ENCODE results near the gene WDR13. TPM values are rescaled to one million over a fixed set of nuclear protein-coding genes. Genes with fewer than 3 reads are reported as not detected.

Gene WDR13
- total RNA-seq, 1 experiment from 2014 or later = 91.3 TPM

- intact Hi-C loops (cut with micrococcal nuclease; ENCODE audit: unreplicated experiment) (no loop called here), in situ Hi-C loops (cut with HindIII; ENCODE audit: low pct_unique_long_range_greater_than_20kb, low sequenced_read_pairs) (no loop called here)
- POLR2A ChIA-PET = interaction anchor here (0.5 kb wide), 1 partner anchor 21 kb away, joined by 4 read pairs; no protein-coding TSS in a partner anchor
- H3K36me3 ChIP-seq (ENCODE audit: control insufficient read depth, insufficient read depth, low read length) = peaks cover 2% of the 10 kb centered on the region; the same call in 1 of the 2 replicates
- CTCF ChIA-PET = no interaction called here
- no peaks in the 10 kb centered on the region for H3K27me3 ChIP-seq (ENCODE audit: control insufficient read depth, insufficient read depth, low read length)
- TF ChIP-seq CTCF (IDR thresholded peaks at IDR 0.05) (no peak), TCF7L2 (IDR thresholded peaks at IDR 0.05; ENCODE audit: low read depth, low read length) (no peak), REST (IDR thresholded peaks at IDR 0.05; ENCODE audit: insufficient read depth in 1 of 2, low read depth in 2 of 2, low read length in 1 of 2) (no peak), POLR2AphosphoS5 (IDR thresholded peaks at IDR 0.05; ENCODE audit: low read depth, low read length) (no peak), SIN3A (IDR thresholded peaks at IDR 0.05; ENCODE audit: borderline replicate concordance, insufficient read depth, low read depth, low read length) (no peak)
- no peaks in the 10 kb centered on the region for H3K9me3 ChIP-seq (ENCODE audit: control insufficient read depth, insufficient read depth, low read depth, low read length)
- no peak overlapping the region for H3K27ac ChIP-seq (ENCODE audit: low read length)
- BruUV-seq (replicated peaks) = no TSS peak
- no peaks in the 10 kb centered on the region; the same call in 1 of the 2 replicates for H3K4me1 ChIP-seq (ENCODE audit: control insufficient read depth, insufficient read depth, low read length)
- ATAC-seq (no peak), DNase-seq (ENCODE audit: low read depth, low spot score) (no peak)
- H3K4me3 ChIP-seq (ENCODE audit: low read depth in 2 of 2, low read length in 2 of 2) = no peak overlapping the region
Observed at GRCh38 chrX:48599341-48599740, 2.0 kb downstream of the WDR13 start.

GRCh38 chrX:48600226-48600625 lies 2.9 kb downstream of the WDR13 start:
- Histone ChIP-seq H3K27me3 (ENCODE audit: control insufficient read depth, insufficient read depth, low read length) (no peaks in the 10 kb centered on the region), H3K27ac (ENCODE audit: low read length) (no peak overlapping the region), H3K36me3 (ENCODE audit: control insufficient read depth, insufficient read depth, low read length) (peaks cover 2% of the 10 kb centered on the region; the same call in 1 of the 2 replicates), H3K4me3 (ENCODE audit: low read depth in 2 of 2, low read length in 2 of 2) (no peak overlapping the region), H3K9me3 (ENCODE audit: control insufficient read depth, insufficient read depth, low read depth, low read length) (no peaks in the 10 kb centered on the region), H3K4me1 (ENCODE audit: control insufficient read depth, insufficient read depth, low read length) (no peaks in the 10 kb centered on the region; the same call in 1 of the 2 replicates)
- in situ Hi-C loops (cut with HindIII; ENCODE audit: low pct_unique_long_range_greater_than_20kb, low sequenced_read_pairs) = no loop called here
- intact Hi-C loops (cut with micrococcal nuclease; ENCODE audit: unreplicated experiment) = no loop called here
- no TSS peak for BruUV-seq (replicated peaks)
- POLR2A ChIA-PET = interaction anchor here (0.6 kb wide), 1 partner anchor 18 kb away, joined by 10 read pairs; no protein-coding TSS in a partner anchor
- DNase-seq (ENCODE audit: low read depth, low spot score) = no peak
- CTCF ChIA-PET = no interaction called here
- TF ChIP-seq SIN3A (IDR thresholded peaks at IDR 0.05; ENCODE audit: borderline replicate concordance, insufficient read depth, low read depth, low read length) (no peak), TCF7L2 (IDR thresholded peaks at IDR 0.05; ENCODE audit: low read depth, low read length) (no peak), CTCF (IDR thresholded peaks at IDR 0.05) (no peak), REST (IDR thresholded peaks at IDR 0.05; ENCODE audit: insufficient read depth in 1 of 2, low read depth in 2 of 2, low read length in 1 of 2) (no peak), POLR2AphosphoS5 (IDR thresholded peaks at IDR 0.05; ENCODE audit: low read depth, low read length) (no peak)
- no peak for ATAC-seq
